Upper lobe of left lung (tissue), 4 donors: ENCODE results near the gene CHMP2A.

Experiments used
- CTCF ChIP-seq, 6 experiments: fragments of 450-650 bp in 4 of 6; fragments of 200-600 bp in 2 of 6; sonication (generic) in 2 of 6; IDR thresholded peaks; one replicate each; pipeline ENCODE4 v1.5.1; 2016 to 2019; ENCODE audit warnings: antibody characterized with exemption in 6 of 6
- POLR2A ChIP-seq, 4 donors: fragments of 450-650 bp; IDR thresholded peaks; one replicate each; pipeline ENCODE4 v1.5.1; 2016 to 2017; ENCODE audit warnings: antibody characterized with exemption in 4 of 4, mild to moderate bottlenecking in 2 of 4

GRCh38 chr19:58514564-58515022 lies 40.3 kb downstream of the CHMP2A start:
- no peak for TF ChIP-seq POLR2A (IDR thresholded peaks at IDR 0.05)
- TF ChIP-seq CTCF (IDR thresholded peaks at IDR 0.05) = no peak
